Osteocyte (in vitro differentiated cells): ENCODE results near the gene EFNA5. TPM values are rescaled to one million over a fixed set of nuclear protein-coding genes. Genes with fewer than 3 reads are reported as not detected.

Experiments used
- DNase-seq: peaks from one replicate; pipeline ENCODE4 v3.0.0; 2021; ENCODE audit warnings: mixed read lengths; ENCODE audit not compliant: unreplicated experiment; ENCODE audit errors: extremely low spot score
- H3K27ac Mint-ChIP-seq: one replicate; pipeline ENCODE4 v1.8.0; 2021; ENCODE audit warnings: mild to moderate bottlenecking, mixed read lengths; ENCODE audit not compliant: unreplicated experiment
- H3K27me3 Mint-ChIP-seq: one replicate; pipeline ENCODE4 v1.8.0; 2021; ENCODE audit warnings: mixed read lengths; ENCODE audit not compliant: unreplicated experiment
- H3K36me3 Mint-ChIP-seq: one replicate; pipeline ENCODE4 v1.8.0; 2021; ENCODE audit warnings: mixed read lengths; ENCODE audit not compliant: unreplicated experiment
- H3K4me1 Mint-ChIP-seq: one replicate; pipeline ENCODE4 v1.8.0; 2021; ENCODE audit warnings: mixed read lengths; ENCODE audit not compliant: unreplicated experiment
- H3K4me3 Mint-ChIP-seq: one replicate; pipeline ENCODE4 v1.8.0; 2021; ENCODE audit warnings: mild to moderate bottlenecking, moderate library complexity, mixed read lengths; ENCODE audit not compliant: unreplicated experiment
- H3K9me3 Mint-ChIP-seq: one replicate; pipeline ENCODE4 v1.8.0; 2021; ENCODE audit warnings: mixed read lengths; ENCODE audit not compliant: unreplicated experiment
- total RNA-seq: library from RNA; stranded (reverse); gene quantifications from 2 replicates; pipeline ENCODE4 v1.2.1, GENCODE V29; 2021
- TF ChIP-seq, protein P1 (sequence below): fragments of 200-600 bp; sonication (generic); IDR thresholded peaks from 2 replicates; pipeline ENCODE4 v1.5.0; 2021; ENCODE audit warnings: antibody characterized with exemption, mild to moderate bottlenecking, moderate library complexity

Gene EFNA5
- total RNA-seq, 1 donor from 2014 or later: 34.2 TPM

DNA sequence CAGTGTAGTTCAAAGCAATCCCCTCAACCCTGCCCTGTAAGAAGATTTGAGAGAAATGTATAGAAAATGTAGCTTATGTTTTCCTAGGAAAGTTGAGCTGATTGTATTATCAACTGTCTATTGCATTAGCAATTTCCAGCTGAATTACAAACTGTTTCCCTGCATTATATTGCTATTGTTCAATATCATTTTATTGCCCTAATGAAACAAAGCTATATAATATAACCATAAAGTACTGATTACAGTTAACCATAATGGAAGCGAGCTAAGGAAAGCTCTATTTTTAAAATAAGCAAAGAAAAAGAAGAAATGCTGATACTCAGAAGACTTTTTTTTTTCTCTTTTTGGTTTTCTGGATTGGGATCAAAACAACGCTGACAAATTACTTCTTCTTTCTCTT is 228.3 kb downstream of the EFNA5 start:
- Mint-ChIP-seq H3K9me3 (no peaks in the 10 kb centered on the region), H3K4me3 (no peak overlapping the region), H3K27me3 (no peaks in the 10 kb centered on the region), H3K4me1 (peaks cover 2% of the 10 kb centered on the region), H3K27ac (no peak overlapping the region), H3K36me3 (peaks cover 5% of the 10 kb centered on the region)
- TF ChIP-seq, protein P1, sequence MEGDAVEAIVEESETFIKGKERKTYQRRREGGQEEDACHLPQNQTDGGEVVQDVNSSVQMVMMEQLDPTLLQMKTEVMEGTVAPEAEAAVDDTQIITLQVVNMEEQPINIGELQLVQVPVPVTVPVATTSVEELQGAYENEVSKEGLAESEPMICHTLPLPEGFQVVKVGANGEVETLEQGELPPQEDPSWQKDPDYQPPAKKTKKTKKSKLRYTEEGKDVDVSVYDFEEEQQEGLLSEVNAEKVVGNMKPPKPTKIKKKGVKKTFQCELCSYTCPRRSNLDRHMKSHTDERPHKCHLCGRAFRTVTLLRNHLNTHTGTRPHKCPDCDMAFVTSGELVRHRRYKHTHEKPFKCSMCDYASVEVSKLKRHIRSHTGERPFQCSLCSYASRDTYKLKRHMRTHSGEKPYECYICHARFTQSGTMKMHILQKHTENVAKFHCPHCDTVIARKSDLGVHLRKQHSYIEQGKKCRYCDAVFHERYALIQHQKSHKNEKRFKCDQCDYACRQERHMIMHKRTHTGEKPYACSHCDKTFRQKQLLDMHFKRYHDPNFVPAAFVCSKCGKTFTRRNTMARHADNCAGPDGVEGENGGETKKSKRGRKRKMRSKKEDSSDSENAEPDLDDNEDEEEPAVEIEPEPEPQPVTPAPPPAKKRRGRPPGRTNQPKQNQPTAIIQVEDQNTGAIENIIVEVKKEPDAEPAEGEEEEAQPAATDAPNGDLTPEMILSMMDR: no peak
- DNase-seq: no peak

DNA sequence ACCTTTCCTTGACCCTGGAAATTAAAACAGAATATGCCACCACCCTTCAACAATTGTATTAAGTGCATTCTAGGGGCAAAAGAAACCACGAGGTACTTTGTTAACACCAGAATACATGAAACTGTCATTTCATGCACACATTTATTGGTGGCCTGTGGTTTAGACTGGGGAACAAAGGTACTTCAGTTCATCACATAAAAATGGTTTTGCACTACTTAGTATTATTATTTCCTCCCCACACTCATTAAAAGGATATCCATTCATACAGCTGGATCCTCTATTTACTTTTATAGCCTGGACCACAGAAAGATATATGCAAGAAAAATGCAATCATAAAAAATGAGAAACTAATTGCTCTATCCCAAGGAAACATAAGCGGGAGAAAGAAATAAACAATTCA is 230.9 kb downstream of the EFNA5 start:
- TF ChIP-seq, protein P1: no peak
- H3K4me1 Mint-ChIP-seq: peaks cover 2% of the 10 kb centered on the region
- no peak overlapping the region for H3K4me3 Mint-ChIP-seq
- no peaks in the 10 kb centered on the region for H3K9me3 Mint-ChIP-seq
- H3K27ac Mint-ChIP-seq: no peak overlapping the region
- no peaks in the 10 kb centered on the region for H3K27me3 Mint-ChIP-seq
- no peak for DNase-seq
- peaks cover 5% of the 10 kb centered on the region for H3K36me3 Mint-ChIP-seq

DNA sequence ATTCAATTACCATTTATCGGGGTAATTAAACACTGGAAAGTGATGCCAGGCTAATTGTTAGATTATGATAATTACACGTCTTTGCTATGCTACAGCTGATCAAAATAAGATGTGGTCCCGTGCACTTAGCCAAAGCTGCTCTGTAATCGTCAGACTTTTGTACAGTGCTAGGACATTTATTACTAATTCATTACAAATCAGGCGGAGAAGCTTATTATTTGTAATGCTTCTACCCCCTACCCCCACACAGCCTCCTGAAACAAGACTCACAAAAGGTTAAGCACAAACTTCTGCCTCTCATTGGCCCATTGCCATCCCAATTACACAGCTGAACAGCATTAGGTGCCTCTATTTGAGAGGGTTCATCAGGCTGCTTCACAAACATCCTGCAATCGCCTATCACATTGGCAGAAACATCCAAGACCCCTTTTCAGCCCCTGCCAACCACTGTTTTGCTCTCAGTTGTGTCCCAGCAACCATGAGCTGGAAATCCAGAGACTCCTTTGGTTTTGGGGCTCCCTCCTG is 232.7 kb downstream of the EFNA5 start:
- Mint-ChIP-seq H3K4me1 (no peaks in the 10 kb centered on the region), H3K9me3 (no peaks in the 10 kb centered on the region), H3K36me3 (peaks cover 5% of the 10 kb centered on the region), H3K27ac (no peak overlapping the region), H3K27me3 (no peaks in the 10 kb centered on the region), H3K4me3 (no peak overlapping the region)
- no peak for DNase-seq
- TF ChIP-seq, protein P1: no peak

DNA sequence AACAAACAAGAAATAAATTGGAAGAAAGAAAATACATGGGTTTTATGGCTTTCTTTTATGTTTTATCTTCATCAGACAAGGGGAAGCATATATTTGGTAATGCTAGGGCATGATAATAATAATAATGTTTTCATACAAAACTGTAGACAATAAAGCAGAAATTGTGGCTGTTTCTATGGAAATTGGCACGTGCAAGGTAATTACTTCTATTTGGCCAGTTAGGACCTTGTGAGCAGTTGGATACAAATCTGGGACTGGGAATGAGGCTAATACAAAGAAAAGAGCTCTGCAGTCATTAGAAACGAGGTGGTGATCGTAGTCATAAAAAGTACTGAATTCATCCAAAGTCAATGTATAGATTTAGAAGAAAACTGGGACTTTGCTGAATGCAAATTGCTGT is 233.6 kb downstream of the EFNA5 start:
- H3K4me1 Mint-ChIP-seq: peaks cover 5% of the 10 kb centered on the region
- no peak overlapping the region for H3K27ac Mint-ChIP-seq
- H3K36me3 Mint-ChIP-seq: peaks cover 5% of the 10 kb centered on the region
- no peak for DNase-seq
- H3K4me3 Mint-ChIP-seq: no peak overlapping the region
- H3K27me3 Mint-ChIP-seq: no peaks in the 10 kb centered on the region
- no peaks in the 10 kb centered on the region for H3K9me3 Mint-ChIP-seq
- TF ChIP-seq, protein P1: no peak

DNA sequence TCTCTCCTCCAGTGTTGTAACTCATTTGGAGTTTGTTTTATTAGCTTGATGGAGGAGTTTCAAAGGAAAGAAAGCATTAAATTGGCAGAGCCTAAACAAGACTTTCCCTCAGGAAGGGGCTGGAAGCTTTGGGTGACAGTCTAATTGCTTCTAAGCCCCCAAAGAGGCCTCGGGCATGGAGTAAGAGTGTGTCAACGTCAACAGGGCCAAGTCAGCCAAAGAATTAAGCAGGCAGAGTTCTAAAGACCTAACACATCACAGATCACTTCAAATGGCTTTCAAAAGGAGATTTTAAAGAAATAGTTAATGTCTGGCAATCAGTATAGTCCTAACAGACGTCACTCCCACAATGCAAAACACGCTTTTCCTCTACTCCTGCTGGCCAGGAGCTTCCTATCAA is 234.5 kb downstream of the EFNA5 start:
- H3K4me3 Mint-ChIP-seq: no peak overlapping the region
- H3K36me3 Mint-ChIP-seq: peaks cover 5% of the 10 kb centered on the region
- no peaks in the 10 kb centered on the region for H3K9me3 Mint-ChIP-seq
- H3K27ac Mint-ChIP-seq: no peak overlapping the region
- TF ChIP-seq, protein P1: no peak
- DNase-seq: no peak
- H3K27me3 Mint-ChIP-seq: no peaks in the 10 kb centered on the region
- H3K4me1 Mint-ChIP-seq: peaks cover 13% of the 10 kb centered on the region
